ENCODE data around the gene RPL13A. TPM values are rescaled to one million over a fixed set of nuclear protein-coding genes. Genes with fewer than 3 reads are reported as not detected.

Gene RPL13A
- total and polyA plus RNA-seq, 2 of the 13 experiments (the other 11 are each of a cell fraction or from before 2014, with no cell fraction given) = 2,601 to 3,407 TPM

- intact Hi-C loops (cut with micrococcal nuclease; ENCODE audit: unreplicated experiment) (no loop called here), in situ Hi-C loops (cut with HindIII; ENCODE audit: extremely low pct_ligation_motif_present, low pct_unique_long_range_greater_than_20kb) (no loop called here)
- ATAC-seq (no peak; the same call in 2 of the 3 replicates), FAIRE-seq (no peak), DNase-seq (ENCODE audit: low spot score) (no peak)
- CTCF ChIA-PET (ENCODE audit: low intra/inter-chr PET ratio, low total read pairs) = no interaction called here
- TF ChIP-seq, protein P1, sequence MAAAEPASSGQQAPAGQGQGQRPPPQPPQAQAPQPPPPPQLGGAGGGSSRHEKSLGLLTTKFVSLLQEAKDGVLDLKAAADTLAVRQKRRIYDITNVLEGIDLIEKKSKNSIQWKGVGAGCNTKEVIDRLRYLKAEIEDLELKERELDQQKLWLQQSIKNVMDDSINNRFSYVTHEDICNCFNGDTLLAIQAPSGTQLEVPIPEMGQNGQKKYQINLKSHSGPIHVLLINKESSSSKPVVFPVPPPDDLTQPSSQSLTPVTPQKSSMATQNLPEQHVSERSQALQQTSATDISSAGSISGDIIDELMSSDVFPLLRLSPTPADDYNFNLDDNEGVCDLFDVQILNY (CRISPR knock-in tag; conservative IDR thresholded peaks at IDR 0.05) = no peak
- TF ChIP-seq DBP (CRISPR knock-in tag; IDR thresholded peaks at IDR 0.05; ENCODE audit: not compliant biosample characterization) = no peak
- TF ChIP-seq AGO2 (optimal IDR thresholded peaks at IDR 0.05; ENCODE audit: low read depth, low read length) = peak; percentile 61
- no peak for TF ChIP-seq RCOR2 (CRISPR knock-in tag; IDR thresholded peaks at IDR 0.05)
- TF ChIP-seq KDM6A (CRISPR knock-in tag; IDR thresholded peaks at IDR 0.05; ENCODE audit: low read depth) = no peak
- no peak for TF ChIP-seq ZBTB4 (CRISPR knock-in tag; IDR thresholded peaks at IDR 0.05; ENCODE audit: borderline replicate concordance)
- peak; percentile 82 for TF ChIP-seq ZMYM3 (CRISPR knock-in tag; IDR thresholded peaks at IDR 0.05)
- no peak for TF ChIP-seq MATR3 (CRISPR knock-in tag; IDR thresholded peaks at IDR 0.05)
- no peak for TF ChIP-seq SAP130 (CRISPR knock-in tag; IDR thresholded peaks at IDR 0.05; ENCODE audit: low read depth)
- TF ChIP-seq PRDM10 (CRISPR knock-in tag; IDR thresholded peaks at IDR 0.05; ENCODE audit: low read depth) = no peak
- TF ChIP-seq HDAC6 (IDR thresholded peaks at IDR 0.05; ENCODE audit: low read depth, low read length) = no peak
- 0 out of 2 replicates have a peak, but pooled peaks have one; percentile 34 for TF ChIP-seq HES4 (CRISPR knock-in tag; IDR thresholded peaks at IDR 0.05; ENCODE audit: borderline replicate concordance)
- WGBS (ENCODE audit: low lambda C conversion rate) = 98% methylated on average over 17 of the region's 22 CpGs
- POLR2A ChIA-PET = interaction anchor here (1.3 kb wide), 1 partner anchor 11 kb away, joined by 3 read pairs; no protein-coding TSS in a partner anchor
- Histone ChIP-seq H3K4me2 (ENCODE audit: low read depth, low read length) (no peak overlapping the region), H3K79me2 (ENCODE audit: insufficient read depth, low read length) (no peaks in the 10 kb centered on the region), H3K27ac (ENCODE audit: extremely low read length, insufficient read depth, low read length) (no peak overlapping the region), H2AFZ (ENCODE audit: low read length) (no peak overlapping the region), H3K4me3 (replicated peaks in 1 of 3; ENCODE audit: insufficient read depth in 1 of 3, low read depth in 2 of 3, low read length in 3 of 3) (no peak overlapping the region), H3K36me3 (replicated peaks in 1 of 2; ENCODE audit: control insufficient read depth in 1 of 2, insufficient read depth in 2 of 2, low read length in 2 of 2) (peaks cover 3 to 4% of the 10 kb centered on the region in 2 experiments; a peak in 2 of 5 replicates), H3K27me3 (ENCODE audit: control insufficient read depth in 1 of 2, insufficient read depth in 2 of 2, low read length in 2 of 2) (no peaks in the 10 kb centered on the region), H3K9me3 (ENCODE audit: low read length) (no peaks in the 10 kb centered on the region), H4K20me1 (ENCODE audit: insufficient read depth, low read length) (no peaks in the 10 kb centered on the region), H3K9ac (ENCODE audit: insufficient read depth, low read depth, low read length) (no peak overlapping the region), H3K4me1 (ENCODE audit: insufficient read depth, low read length) (no peaks in the 10 kb centered on the region)
- no TSS peak for BruUV-seq (replicated peaks)
These were observed 37.5 kb downstream of the RPL13A start for GRCh38 chr19:49524812-49525455.

Data from HepG2 (cell line).